HepG2 (cell line): ENCODE measurements around the gene ADGRG1. TPM values are rescaled to one million over a fixed set of nuclear protein-coding genes. Genes with fewer than 3 reads are reported as not detected.

Experiments
- ADNP ChIP-seq: sonication (generic); formaldehyde crosslinking; IDR thresholded peaks from 2 replicates; pipeline ENCODE4 v1.4.0; 2020; ENCODE audit warnings: missing genetic modification reagents
- CHCHD3 ChIP-seq: sonication (generic); formaldehyde crosslinking; IDR thresholded peaks from 2 replicates; pipeline ENCODE4 v1.8.0; 2022; ENCODE audit warnings: mild to moderate bottlenecking, missing genetic modification reagents, moderate library complexity
- ERF ChIP-seq: IDR thresholded peaks from 2 replicates; pipeline ENCODE4 v1.6.1; 2018; ENCODE audit warnings: missing biosample characterization, missing genetic modification reagents
- FOXO1 ChIP-seq: sonication (generic); formaldehyde crosslinking; IDR thresholded peaks from 2 replicates; pipeline ENCODE4 v1.4.0; 2020; ENCODE audit warnings: missing genetic modification reagents
- JUN ChIP-seq: sonication (generic); formaldehyde crosslinking; IDR thresholded peaks from 2 replicates; pipeline ENCODE4 v1.4.0; 2020; ENCODE audit warnings: mild to moderate bottlenecking, missing genetic modification reagents
- NFYC ChIP-seq: IDR thresholded peaks from 2 replicates; pipeline ENCODE4 v1.6.1; 2016; ENCODE audit warnings: missing genetic modification reagents, missing compliant biosample characterization
- RCOR2 ChIP-seq: IDR thresholded peaks from 2 replicates; pipeline ENCODE4 v1.6.1; 2016; ENCODE audit warnings: missing biosample characterization, missing genetic modification reagents
- THAP11 ChIP-seq: IDR thresholded peaks from 2 replicates; pipeline ENCODE4 v1.6.1; 2016; ENCODE audit warnings: missing biosample characterization, missing genetic modification reagents
- ZFP36 ChIP-seq: fragments of 150-350 bp; IDR thresholded peaks from 2 replicates; pipeline ENCODE4 v1.6.1; 2018; ENCODE audit warnings: borderline replicate concordance, low read length, low read depth; ENCODE audit not compliant: partially characterized antibody
- ZFYVE20 ChIP-seq: sonication (generic); formaldehyde crosslinking; IDR thresholded peaks from 2 replicates; pipeline ENCODE4 v1.8.0; 2023; ENCODE audit warnings: low read depth, mild to moderate bottlenecking, moderate library complexity, missing genetic modification reagents, borderline replicate concordance
- polyA plus RNA-seq, 8 experiments: library from polyadenylated mRNA; depleted of rRNA in 3 of 8; stranded (reverse) in 7 of 8; unstranded in 1 of 8; fragments of >200 nt; fragmentation: Illumina TruSeq in 4 of 8; extraction: Trizol in 4 of 8; gene quantifications; 2 replicates each; pipeline versions ENCODE4 v1.2.1 to v1.2.3, GENCODE V29; 2011 to 2016; ENCODE audit warnings: low read depth in 4 of 8, missing spikeins in 1 of 8, mixed read lengths in 1 of 8; ENCODE audit not compliant: insufficient read depth in 1 of 8
- total RNA-seq, 5 experiments: library from RNA; depleted of rRNA; stranded (reverse); fragments of >200 nt; fragmentation: Illumina TruSeq; extraction: Trizol; gene quantifications; 2 replicates each; pipeline ENCODE4 v1.2.3, GENCODE V29; 2016; ENCODE audit warnings: low read depth in 1 of 5
- TF ChIP-seq, protein P1 (sequence below): sonication (generic); formaldehyde crosslinking; IDR thresholded peaks from 2 replicates; pipeline ENCODE4 v1.4.0; 2020; ENCODE audit warnings: missing genetic modification reagents
- TF ChIP-seq, protein P2 (sequence below): sonication (generic); formaldehyde crosslinking; IDR thresholded peaks from 2 replicates; pipeline ENCODE4 v1.5.1; 2020; ENCODE audit warnings: missing genetic modification reagents, mild to moderate bottlenecking, borderline replicate concordance
- TF ChIP-seq, protein P3 (sequence below): sonication (generic); formaldehyde crosslinking; IDR thresholded peaks from 2 replicates; pipeline ENCODE4 v1.8.1; 2023; ENCODE audit warnings: mild to moderate bottlenecking, missing genetic modification reagents

Gene ADGRG1
- total and polyA plus RNA-seq, 2 of the 13 experiments (the other 11 are each of a cell fraction or from before 2014, with no cell fraction given): 2.7 to 5.9 TPM

DNA sequence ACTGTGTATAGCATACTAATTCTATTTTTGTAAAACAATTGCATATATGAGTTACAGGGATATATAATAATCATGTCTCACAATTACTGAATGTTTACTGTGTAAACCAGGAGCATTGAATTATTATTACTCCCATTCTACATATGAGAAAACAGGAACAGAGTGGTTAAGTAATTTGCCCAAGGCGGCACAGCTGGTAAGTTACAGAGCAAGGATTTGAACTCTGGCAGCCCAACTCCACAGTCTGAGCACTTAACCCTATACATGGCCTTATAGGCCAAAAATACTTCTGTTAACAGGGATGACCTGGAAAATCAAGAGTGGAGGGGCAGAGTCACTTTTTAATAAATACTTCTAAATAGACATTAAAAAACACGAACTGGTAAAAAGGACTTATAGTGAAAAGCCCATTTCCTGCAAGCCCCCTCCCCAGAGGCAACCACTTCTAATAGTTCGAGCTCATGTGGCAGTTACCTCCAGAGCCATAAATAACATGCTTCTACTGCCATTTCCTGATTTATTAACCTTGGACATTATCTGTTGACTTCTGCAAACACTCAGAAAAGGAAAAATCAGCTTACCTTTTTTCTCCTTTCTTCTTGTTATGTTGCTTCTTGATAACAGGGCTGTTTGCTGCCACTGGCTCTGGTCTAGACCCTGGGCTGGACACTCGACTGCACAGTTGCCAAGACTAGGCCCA lies 22.1 kb upstream of the ADGRG1 start (continued):
- TF ChIP-seq, protein P1, sequence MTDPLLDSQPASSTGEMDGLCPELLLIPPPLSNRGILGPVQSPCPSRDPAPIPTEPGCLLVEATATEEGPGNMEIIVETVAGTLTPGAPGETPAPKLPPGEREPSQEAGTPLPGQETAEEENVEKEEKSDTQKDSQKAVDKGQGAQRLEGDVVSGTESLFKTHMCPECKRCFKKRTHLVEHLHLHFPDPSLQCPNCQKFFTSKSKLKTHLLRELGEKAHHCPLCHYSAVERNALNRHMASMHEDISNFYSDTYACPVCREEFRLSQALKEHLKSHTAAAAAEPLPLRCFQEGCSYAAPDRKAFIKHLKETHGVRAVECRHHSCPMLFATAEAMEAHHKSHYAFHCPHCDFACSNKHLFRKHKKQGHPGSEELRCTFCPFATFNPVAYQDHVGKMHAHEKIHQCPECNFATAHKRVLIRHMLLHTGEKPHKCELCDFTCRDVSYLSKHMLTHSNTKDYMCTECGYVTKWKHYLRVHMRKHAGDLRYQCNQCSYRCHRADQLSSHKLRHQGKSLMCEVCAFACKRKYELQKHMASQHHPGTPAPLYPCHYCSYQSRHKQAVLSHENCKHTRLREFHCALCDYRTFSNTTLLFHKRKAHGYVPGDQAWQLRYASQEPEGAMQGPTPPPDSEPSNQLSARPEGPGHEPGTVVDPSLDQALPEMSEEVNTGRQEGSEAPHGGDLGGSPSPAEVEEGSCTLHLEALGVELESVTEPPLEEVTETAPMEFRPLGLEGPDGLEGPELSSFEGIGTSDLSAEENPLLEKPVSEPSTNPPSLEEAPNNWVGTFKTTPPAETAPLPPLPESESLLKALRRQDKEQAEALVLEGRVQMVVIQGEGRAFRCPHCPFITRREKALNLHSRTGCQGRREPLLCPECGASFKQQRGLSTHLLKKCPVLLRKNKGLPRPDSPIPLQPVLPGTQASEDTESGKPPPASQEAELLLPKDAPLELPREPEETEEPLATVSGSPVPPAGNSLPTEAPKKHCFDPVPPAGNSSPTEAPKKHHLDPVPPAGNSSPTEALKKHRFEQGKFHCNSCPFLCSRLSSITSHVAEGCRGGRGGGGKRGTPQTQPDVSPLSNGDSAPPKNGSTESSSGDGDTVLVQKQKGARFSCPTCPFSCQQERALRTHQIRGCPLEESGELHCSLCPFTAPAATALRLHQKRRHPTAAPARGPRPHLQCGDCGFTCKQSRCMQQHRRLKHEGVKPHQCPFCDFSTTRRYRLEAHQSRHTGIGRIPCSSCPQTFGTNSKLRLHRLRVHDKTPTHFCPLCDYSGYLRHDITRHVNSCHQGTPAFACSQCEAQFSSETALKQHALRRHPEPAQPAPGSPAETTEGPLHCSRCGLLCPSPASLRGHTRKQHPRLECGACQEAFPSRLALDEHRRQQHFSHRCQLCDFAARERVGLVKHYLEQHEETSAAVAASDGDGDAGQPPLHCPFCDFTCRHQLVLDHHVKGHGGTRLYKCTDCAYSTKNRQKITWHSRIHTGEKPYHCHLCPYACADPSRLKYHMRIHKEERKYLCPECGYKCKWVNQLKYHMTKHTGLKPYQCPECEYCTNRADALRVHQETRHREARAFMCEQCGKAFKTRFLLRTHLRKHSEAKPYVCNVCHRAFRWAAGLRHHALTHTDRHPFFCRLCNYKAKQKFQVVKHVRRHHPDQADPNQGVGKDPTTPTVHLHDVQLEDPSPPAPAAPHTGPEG: 0 out of 2 replicates have a peak, but pooled peaks have one; percentile 7
- TF ChIP-seq ADNP (CRISPR knock-in tag) (0 out of 2 replicates have a peak, but pooled peaks have one; percentile 73), ZFYVE20 (CRISPR knock-in tag) (no peak), RCOR2 (CRISPR knock-in tag) (peak; percentile 72), FOXO1 (no peak), CHCHD3 (CRISPR knock-in tag) (no peak), THAP11 (CRISPR knock-in tag) (0 out of 2 replicates have a peak, but pooled peaks have one; percentile 0), ERF (peak; percentile 11; the same call in 1 of the 2 replicates), NFYC (CRISPR knock-in tag) (no peak), JUN (CRISPR knock-in tag) (peak; percentile 8; the same call in 1 of the 2 replicates), ZFP36 (peak; percentile 31)
- TF ChIP-seq, protein P2, sequence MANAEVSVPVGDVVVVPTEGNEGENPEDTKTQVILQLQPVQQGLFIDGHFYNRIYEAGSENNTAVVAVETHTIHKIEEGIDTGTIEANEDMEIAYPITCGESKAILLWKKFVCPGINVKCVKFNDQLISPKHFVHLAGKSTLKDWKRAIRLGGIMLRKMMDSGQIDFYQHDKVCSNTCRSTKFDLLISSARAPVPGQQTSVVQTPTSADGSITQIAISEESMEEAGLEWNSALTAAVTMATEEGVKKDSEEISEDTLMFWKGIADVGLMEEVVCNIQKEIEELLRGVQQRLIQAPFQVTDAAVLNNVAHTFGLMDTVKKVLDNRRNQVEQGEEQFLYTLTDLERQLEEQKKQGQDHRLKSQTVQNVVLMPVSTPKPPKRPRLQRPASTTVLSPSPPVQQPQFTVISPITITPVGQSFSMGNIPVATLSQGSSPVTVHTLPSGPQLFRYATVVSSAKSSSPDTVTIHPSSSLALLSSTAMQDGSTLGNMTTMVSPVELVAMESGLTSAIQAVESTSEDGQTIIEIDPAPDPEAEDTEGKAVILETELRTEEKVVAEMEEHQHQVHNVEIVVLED (CRISPR knock-in tag): 0 out of 2 replicates have a peak, but pooled peaks have one; percentile 18
- TF ChIP-seq, protein P3, sequence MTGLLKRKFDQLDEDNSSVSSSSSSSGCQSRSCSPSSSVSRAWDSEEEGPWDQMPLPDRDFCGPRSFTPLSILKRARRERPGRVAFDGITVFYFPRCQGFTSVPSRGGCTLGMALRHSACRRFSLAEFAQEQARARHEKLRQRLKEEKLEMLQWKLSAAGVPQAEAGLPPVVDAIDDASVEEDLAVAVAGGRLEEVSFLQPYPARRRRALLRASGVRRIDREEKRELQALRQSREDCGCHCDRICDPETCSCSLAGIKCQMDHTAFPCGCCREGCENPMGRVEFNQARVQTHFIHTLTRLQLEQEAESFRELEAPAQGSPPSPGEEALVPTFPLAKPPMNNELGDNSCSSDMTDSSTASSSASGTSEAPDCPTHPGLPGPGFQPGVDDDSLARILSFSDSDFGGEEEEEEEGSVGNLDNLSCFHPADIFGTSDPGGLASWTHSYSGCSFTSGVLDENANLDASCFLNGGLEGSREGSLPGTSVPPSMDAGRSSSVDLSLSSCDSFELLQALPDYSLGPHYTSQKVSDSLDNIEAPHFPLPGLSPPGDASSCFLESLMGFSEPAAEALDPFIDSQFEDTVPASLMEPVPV: 0 out of 2 replicates have a peak, but pooled peaks have one; percentile 30
